NT2/D1 (cell line): Measurements from ENCODE around the gene ENTPD1.

ENCODE experiments used
- SUZ12 ChIP-seq: IDR thresholded peaks from 2 replicates; pipeline ENCODE4 v1.6.1; 2011; ENCODE audit not compliant: insufficient read length, insufficient read depth; ENCODE audit errors: extremely low read depth
- YY1 ChIP-seq: IDR thresholded peaks from 2 replicates; pipeline ENCODE4 v1.6.1; 2011; ENCODE audit not compliant: insufficient read length, insufficient read depth
- ZNF274 ChIP-seq: IDR thresholded peaks from 2 replicates; pipeline ENCODE4 v1.6.1; 2011; ENCODE audit warnings: mild to moderate bottlenecking, low read depth, low read length

DNA sequence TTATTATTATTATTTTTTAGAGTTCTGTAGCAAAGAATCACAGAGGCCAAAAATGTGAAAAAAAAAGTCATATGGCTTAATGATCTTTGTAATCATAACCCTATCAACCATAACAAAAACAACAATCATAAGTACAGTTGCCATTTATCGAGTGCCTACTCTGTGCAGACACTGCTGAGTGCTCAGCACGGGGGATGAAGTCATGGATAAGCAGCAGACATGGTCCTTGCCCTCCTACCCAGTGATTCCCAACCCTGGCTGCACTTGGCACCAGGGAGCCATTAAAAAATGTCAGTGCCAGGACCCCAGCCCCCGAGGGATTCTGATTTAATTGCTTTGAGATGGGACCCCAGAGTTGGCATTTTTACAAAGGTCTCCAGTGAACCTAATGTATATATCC is 38.2 kb downstream of the ENTPD1 start:
- TF ChIP-seq ZNF274 (no peak), YY1 (no peak), SUZ12 (no peak)
